ENCODE measurements around the gene CHMP4A.

CHMP4A gene

GRCh38 chr14:24258548-24259265, 45.4 kb upstream of the CHMP4A start:
- TF ChIP-seq, protein P1, sequence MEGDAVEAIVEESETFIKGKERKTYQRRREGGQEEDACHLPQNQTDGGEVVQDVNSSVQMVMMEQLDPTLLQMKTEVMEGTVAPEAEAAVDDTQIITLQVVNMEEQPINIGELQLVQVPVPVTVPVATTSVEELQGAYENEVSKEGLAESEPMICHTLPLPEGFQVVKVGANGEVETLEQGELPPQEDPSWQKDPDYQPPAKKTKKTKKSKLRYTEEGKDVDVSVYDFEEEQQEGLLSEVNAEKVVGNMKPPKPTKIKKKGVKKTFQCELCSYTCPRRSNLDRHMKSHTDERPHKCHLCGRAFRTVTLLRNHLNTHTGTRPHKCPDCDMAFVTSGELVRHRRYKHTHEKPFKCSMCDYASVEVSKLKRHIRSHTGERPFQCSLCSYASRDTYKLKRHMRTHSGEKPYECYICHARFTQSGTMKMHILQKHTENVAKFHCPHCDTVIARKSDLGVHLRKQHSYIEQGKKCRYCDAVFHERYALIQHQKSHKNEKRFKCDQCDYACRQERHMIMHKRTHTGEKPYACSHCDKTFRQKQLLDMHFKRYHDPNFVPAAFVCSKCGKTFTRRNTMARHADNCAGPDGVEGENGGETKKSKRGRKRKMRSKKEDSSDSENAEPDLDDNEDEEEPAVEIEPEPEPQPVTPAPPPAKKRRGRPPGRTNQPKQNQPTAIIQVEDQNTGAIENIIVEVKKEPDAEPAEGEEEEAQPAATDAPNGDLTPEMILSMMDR (IDR thresholded peaks at IDR 0.05; ENCODE audit: extremely low read depth, missing control alignments), result no peak

DNA sequence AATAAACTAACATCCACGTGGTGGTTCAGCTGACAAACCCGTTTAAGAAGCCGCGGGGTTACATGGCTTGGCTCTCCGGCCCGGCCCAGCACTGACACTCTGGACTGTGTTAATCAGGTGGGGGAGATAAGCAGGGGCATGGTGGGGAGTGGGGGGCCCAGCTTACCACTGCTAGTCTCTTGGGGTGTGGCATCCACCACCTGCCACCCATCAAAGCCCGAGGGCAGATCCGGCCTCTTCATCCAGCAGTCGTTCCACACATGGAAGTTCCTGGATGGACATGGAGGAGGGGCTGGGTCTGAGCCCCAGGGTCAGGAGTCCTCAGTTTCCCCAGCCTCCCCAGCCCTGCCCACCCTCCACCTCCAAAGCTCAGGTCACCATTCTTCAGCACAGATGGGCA, 44.8 kb upstream of the CHMP4A start:
- TF ChIP-seq, protein P1 (IDR thresholded peaks at IDR 0.05; ENCODE audit: extremely low read depth, missing control alignments), result no peak
- no peak for DNase-seq (ENCODE audit: low spot score)

More at GRCh38 chr14:24258548-24259265, 45.4 kb upstream of the CHMP4A start:
- no peak for DNase-seq (ENCODE audit: low spot score)

GRCh38 chr14:24256960-24257359, 43.7 kb upstream of the CHMP4A start:
- DNase-seq (ENCODE audit: low spot score), result no peak
- TF ChIP-seq, protein P1 (IDR thresholded peaks at IDR 0.05; ENCODE audit: extremely low read depth, missing control alignments), result no peak

GRCh38 chr14:24255931-24256711, 42.8 kb upstream of the CHMP4A start:
- no peak for DNase-seq (ENCODE audit: low spot score)
- TF ChIP-seq, protein P1 (IDR thresholded peaks at IDR 0.05; ENCODE audit: extremely low read depth, missing control alignments), result no peak

DNA sequence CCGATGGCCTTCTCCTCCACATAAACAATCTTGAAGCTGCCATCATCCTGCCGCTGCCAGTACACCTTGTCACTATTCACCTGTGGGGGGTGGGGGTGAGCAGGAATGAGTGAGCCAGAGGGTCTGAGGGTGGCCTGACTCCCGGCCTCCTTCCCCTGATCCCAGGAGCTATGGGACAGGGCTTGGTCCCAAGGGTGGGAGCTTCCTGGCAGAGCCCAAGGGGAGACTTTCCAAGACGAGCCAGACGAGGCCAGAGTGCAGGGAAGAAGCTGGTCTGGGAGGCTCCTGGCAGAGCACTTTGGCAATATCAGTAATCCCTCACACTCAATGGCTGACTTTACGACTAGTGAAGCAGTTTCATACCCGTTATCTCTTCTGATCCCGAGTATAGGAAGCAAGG, 42.1 kb upstream of the CHMP4A start:
- TF ChIP-seq, protein P1 (IDR thresholded peaks at IDR 0.05; ENCODE audit: extremely low read depth, missing control alignments), result no peak
- no peak for DNase-seq (ENCODE audit: low spot score)

DNA sequence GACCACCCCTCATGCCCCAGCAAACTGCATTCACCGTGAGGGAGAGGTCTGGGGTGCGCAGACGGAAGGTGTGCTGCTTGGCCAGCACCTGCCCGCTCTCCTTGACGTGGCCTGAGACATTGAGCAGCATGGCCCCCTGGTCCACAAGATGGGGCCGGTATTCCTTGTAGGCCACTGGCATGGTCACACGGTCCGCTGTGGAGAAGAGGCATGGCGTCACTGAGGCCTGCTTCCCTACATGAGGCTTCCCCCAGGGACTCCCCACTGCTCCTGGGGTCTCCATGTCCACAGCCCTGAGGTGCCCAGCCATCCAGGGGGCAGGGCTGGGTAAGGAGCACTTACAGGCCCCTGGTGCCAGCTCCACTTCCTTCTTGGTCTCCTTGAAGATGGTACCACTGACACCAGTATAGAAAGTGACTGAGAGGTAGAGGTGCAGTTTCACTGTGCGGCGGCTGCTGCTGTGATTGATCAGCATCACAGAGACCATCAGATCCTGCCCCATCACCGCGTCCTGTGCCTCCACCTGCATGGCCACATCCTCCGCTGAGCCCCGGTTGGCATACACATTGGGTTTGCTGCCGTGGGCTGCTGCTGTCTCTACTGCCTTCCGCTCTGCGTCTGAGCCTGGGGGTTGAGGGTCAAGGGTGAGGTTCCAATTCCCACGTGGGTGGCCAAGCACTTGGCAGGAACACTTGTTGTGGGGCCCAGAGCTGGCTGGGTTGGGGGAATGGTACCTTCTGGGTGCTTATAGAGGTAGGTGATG, 41.5 kb upstream of the CHMP4A start:
- DNase-seq (ENCODE audit: low spot score), result no peak
- TF ChIP-seq, protein P1 (IDR thresholded peaks at IDR 0.05; ENCODE audit: extremely low read depth, missing control alignments), result no peak
